Glomerular visceral epithelial cell (primary cell): Measurements from ENCODE around the gene TMEM132C.

Experiments
- DNase-seq: peaks from one replicate; pipeline ENCODE4 v3.0.0-alpha.2; 2016; ENCODE audit errors: extremely low spot score

TMEM132C gene

DNA sequence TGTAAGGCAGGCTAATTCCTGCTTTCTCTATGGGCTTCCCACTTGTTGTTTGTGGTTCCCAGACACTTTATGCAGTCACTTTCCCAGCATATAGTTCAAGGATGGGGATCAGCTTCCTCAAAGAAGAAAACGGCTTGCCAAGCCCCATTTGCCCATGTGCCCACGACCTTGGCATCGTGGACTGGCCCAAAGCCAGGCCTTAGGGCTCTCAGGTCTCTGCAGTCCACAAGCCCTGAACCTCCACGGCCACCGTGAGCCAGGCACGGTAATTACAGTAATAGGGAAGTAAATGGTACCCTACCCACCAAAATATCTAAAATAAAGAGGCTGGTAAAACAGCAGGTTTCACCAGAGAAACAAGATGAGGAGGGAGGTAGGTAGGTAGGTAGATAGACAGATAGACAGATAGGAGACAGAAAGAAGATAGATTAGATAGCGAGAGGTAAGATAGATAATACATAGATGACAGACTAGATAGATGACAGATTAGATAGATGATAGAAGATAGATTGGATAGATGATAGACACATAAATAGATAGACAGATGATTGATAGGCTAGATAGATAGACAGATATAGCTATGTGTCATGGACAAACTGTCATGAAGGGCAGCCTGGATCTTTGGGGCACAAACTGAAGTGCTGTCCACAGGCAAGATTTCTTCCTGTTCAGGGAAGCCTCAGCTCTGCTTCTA lies 393.7 kb downstream of the TMEM132C start:
- no peak for DNase-seq

DNA sequence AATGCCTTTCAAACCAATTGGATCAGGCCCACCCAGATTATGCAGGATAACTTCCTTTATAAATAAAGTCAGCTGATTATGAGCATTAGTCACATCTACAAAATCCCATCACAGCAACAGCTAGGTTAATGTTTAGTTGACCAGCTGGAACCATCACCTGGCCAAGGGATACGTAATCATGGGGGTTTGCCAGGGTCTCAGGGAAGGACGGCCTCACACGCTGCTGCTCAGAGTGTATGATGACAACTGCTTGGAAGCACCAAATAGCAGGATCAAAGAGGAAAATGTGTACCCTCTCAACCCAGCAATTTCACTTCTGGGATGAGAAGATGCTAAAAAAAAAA lies 394.2 kb downstream of the TMEM132C start:
- no peak for DNase-seq

DNA sequence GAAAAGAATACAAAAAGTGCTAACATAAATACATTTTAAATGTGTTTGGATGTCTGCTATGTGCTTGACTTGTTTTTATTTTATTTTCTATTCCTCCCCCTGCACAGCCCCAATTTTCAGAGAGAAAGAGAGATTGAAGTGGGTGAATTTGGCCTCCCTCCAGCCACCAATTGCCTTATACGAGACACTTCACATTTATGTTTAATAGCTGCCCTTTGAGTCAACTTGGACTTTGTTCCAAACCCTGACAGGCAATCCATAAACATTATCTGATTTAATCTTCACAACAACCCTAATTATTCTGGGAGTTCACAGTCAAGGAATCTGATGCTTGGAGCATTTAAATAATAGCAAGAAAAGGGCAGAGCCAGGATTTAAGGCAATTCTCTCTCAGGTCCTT lies 395.1 kb downstream of the TMEM132C start:
- no peak for DNase-seq

DNA sequence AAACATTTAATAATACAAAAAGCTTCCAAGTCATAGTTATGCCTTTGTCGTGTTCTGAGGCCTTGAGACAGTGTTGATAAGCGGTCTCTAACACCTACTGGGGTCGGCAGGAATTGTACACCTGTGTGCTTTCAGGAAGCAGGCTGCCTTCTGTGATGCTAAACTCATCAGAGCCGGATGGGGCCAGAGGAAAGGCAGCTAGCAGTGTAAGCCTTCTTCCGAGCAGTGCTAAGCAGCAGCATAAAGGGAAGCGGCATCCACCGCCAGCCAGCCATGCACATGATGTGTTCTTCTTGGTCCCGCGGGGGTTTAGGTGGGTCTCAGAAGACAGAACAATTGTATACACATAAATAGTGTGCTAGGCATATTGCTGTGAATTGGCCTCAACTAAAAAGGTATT lies 397.5 kb downstream of the TMEM132C start:
- DNase-seq, result no peak

DNA sequence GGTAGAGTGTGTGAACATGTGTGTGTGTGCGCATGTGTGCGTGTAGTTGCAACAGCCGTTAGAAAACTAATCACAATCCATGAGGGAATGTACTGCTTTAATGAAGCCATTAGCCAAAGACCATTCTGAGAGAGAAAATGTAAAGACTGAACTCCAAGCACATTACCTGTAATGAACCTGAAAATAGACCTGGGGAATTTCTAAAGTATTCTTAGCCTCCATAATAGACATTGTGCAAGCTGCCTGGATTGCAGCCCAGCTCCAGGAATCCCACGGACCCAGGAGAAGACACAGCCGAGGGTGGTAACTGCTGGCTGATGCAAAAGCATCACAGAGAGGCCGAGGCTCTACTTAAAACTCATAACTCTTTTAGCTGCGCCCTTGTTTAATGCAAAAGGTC lies 400.2 kb downstream of the TMEM132C start:
- DNase-seq, result no peak

DNA sequence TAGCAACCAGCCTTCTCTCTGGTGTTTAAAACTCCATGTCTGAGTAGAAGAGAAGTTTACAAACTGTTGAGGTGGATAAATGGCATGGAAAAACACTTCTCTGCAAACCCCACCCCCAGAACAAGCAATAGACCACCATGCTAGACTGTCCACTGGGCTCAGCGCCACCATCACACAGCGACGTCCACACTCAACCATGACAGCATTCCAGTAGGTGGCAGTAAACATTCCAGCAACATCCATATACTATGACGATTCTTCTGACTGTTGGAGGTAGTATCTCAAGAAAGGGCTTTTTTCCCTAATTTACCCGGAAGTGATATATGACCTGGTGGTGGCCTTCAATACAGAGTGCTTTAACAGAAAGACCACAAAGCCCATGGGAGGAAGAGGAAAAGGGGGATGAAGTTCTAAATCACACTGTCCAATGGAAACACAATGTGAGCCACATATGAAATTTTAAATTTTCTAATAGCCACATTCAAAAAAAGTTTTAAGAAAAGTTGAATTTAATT lies 404.6 kb downstream of the TMEM132C start:
- no peak for DNase-seq

DNA sequence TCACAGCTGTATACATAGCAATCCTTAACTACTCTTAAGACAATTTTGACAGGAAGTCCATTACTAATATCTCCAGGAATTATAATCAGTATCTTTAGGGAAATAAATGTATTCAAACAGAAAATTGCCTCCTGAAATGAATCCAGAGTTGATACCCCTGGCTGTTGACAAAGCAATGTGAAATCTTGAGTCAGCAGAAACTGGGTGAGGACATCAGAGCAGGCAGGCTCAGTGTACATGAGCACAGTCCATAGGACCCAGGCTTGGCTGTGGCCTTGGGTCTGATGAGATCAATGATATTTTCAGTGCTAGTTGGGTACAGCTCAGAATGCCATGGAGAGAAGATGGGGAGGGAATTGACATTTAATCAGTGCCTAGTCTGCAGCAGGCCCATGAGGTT lies 405.5 kb downstream of the TMEM132C start:
- no peak for DNase-seq

DNA sequence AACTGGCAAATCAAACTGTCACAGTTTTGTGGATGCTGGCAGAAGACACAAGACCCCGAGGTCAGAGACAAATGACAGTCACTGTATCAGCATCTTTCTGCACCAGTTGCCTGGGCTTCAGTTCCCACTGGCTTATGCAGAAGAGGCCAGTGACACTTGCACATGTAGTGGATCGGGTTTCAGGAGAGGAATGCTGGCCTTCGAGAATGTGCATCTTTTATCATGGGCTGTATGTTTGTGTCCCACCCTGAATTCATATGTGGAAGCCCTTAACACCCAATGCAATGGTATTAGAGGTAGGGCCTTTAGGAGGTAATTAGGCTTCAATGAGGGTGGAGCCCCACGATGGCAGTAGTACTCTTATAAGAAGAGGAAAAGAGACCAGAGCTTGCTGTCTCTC lies 405.9 kb downstream of the TMEM132C start:
- DNase-seq, result no peak

DNA sequence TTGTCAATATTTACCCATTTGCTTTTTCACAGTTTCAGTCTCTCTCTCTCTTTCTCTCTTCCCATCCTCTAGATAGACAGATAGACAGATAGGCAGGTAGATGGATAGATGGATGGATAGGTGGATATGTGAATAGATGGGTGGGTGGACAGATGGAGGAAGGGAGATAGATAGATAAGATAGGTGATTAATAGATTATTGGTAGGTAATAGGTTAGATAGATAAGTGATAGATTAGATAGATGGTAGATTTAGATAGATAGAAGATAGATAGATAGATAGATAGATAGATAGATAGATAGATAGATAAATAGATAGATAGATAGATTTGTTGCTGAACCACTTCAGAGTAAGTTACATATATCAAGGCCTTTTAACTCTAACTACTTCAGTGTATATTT lies 408.6 kb downstream of the TMEM132C start:
- no peak for DNase-seq

DNA sequence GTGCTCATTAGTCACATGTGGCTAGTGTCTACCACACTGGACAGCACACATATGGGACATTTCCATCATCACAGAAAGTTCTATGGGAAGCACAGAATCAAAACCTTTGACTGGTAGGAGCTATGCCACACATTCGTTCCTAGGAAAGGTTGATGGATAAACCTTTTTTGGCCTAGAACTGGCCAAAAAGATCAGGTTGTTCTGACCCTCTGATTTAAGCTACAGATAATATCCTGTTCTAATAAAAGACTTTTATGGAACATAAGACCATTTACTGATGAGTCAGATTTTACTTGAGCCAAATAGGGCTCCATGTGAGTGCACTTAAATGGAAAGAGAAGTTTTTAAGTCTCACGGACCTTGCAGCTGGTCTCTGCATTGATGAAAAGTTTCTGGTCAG lies 413.6 kb downstream of the TMEM132C start:
- DNase-seq, result no peak

DNA sequence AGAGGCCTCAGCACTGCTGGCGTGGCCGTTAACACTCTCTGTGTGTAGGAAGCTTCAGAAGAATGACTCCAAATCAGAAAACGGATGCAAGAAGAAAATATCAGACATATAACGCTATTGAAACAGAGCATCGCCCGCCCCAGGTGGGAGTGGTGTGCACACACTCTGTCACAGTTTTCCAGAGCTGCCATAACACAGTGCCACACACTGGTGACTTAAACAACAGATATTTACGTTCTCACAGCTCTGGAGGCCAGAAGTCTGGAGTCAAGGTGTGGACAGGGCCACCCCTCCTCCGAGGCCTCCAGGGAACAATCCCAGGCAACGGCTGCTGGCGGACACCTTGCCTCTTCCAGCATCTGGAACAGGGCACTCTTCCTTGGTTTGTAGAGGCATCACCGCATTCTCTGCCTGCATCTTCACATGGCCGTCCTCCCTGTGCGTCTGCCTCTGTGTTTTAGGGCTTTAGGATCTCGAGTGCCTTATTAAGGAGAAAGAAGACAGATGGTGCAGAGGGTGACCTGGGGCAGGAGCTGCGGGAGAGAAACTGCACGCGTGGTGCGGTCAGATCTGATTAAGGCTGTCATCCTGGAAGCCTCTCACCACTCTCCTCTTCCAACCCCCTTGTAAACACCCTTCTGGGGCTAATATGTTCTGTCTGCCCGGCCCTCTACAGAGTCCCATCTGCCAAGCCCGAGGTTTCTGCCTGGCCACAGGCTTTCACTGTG lies 415.7 kb downstream of the TMEM132C start:
- no peak for DNase-seq

DNA sequence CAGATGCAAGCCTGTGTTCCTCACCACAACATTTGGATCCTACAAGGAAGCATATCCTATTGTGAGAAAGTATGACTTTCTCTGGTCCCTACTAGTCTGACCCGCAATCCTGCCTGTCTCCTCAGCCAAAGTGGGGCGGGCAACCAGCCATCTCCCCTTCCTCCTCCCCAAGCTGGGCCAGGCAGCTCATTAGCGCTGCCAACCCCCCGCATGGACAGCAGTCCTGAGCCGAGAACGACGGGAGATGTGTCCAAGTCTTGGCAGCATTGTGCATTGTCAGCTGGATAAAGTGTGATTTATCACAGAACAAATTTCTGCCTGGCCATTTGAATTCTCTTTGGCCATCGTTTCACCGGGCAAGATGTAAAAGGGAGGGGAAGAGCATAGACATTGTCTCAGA lies 417.4 kb downstream of the TMEM132C start:
- DNase-seq, result no peak

DNA sequence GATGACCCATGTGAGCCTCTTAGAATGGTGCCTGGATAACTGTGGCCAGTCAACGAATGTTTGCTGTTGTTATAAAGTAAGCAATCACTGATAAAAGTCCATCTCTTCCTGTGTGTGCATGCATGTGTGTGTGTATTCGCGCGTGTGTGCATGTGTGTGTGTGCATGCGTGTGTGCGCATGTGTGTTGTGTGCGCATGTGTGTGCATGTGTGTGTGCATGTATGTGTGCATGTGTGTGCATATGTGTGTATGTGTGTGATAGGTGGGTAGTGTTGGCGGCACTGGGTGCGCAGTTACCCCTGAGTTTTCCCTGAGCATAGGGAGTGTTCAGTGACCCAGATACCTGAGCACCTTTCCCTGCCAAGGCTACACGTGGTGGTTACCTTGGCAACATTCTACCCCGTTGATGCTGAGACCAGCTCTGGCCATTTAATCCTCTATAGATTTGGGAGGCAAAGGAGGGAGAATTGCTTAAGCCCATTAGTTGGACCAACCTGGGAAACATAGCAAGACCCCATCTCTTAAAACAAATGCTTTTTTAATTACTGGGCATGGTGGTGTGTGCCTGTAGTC lies 419.0 kb downstream of the TMEM132C start:
- DNase-seq, result no peak

DNA sequence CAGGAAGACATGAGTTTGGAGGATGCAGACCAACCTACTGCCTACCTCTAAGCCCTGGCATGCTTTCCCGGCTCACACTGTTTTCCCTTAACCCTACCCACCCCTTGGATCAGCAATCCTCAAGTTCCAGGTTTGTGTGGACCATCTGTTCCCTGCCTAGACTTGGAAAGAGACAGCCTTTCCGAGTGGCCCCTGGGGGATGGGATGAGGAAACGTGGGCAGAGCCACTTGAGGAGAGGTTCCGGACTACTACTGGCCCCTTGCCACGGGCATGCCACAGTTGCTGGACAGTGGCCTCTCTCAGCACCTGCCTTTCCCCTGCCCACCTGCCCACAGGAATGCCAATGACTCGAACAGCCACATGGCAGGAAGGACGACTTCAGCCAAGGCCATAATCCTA lies 420.9 kb downstream of the TMEM132C start:
- DNase-seq, result no peak

DNA sequence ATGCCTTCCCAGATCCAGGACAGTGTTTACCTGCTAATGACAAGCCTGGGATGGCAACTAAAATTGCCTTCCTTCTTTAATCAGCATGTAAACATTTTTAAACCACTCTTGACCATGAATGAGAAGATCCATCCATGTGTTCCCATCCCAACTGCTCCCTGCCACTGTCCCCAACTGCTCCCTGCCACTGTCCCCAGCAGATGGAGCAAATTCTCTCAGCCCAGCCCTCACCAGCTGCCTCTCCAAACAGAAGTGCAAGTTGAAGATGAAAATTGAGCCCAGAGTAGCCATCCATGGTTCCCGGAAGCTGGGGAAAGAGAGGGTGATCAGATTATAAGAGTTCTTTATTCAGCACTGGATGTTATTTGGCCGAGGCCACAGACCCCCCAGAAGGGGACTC lies 423.7 kb downstream of the TMEM132C start:
- DNase-seq, result no peak

DNA sequence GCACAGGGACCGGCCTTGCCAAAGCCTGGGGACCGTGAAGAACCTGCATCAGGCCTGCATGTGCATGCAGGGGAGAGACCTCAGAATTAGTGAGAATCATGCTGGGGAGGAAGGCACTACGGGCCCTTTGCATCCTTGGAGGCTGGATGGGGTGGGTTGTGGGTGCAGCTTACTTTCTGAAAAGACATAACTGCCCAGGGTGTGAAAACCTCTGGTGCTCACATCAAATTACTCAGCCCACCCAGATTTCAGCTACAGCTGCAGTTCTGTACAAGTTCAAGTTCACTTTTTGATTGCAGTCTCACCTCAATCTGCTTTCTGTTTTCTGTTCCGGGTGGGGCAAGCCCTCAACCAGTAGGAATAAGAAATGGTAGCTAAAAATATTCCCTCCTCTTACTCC lies 426.1 kb downstream of the TMEM132C start:
- DNase-seq, result no peak

DNA sequence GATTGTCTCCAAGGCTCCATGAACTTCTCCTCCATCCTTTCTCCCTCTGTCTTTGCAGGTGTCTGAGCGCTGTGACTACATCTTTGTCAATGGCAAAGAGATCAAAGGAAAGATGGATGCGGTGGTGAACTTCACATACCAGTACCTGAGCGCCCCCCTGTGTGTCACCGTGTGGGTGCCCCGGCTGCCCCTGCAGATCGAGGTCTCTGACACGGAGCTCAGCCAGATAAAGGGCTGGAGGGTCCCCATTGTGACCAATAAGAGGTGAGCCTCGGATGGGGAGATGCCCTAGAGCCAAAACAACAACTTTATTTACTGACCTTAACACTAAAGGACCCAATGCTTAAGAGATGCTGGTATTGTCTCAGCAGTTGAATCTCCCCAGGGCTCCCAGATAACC lies 426.8 kb downstream of the TMEM132C start:
- no peak for DNase-seq

DNA sequence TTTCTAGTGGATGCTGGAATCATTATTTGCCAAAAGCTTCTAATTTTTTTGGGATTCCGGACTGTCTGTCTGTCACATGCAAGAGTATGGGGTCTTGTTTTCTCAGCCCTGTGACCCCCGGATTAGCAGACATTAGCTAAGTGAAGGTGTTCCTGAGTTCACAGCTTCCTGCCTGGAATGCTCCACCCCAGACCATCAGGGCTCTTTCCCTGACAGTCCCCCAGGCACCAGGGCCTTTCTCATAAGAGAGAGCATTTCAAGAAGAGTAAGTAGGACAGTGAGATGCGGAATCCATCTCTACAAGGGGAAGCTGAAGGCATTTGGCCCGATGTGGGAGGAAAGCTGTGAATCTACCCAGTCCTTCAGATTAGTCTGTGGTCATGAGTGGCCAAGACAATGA lies 427.5 kb downstream of the TMEM132C start:
- DNase-seq, result no peak

DNA sequence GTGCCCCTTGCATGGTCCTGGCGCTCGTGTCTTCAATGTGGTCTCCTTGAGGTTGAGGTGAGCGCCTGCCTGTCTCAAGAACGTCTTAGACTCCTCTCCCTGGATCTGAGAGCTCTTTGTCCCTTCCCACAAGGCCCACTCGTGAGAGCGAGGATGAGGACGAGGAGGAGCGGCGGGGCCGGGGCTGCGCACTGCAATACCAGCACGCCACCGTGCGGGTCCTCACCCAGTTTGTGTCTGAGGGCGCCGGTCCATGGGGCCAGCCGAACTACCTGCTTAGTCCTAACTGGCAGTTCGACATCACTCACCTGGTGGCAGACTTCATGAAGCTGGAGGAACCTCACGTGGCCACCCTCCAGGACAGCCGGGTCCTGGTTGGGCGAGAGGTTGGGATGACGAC lies 428.7 kb downstream of the TMEM132C start:
- DNase-seq, result no peak

DNA sequence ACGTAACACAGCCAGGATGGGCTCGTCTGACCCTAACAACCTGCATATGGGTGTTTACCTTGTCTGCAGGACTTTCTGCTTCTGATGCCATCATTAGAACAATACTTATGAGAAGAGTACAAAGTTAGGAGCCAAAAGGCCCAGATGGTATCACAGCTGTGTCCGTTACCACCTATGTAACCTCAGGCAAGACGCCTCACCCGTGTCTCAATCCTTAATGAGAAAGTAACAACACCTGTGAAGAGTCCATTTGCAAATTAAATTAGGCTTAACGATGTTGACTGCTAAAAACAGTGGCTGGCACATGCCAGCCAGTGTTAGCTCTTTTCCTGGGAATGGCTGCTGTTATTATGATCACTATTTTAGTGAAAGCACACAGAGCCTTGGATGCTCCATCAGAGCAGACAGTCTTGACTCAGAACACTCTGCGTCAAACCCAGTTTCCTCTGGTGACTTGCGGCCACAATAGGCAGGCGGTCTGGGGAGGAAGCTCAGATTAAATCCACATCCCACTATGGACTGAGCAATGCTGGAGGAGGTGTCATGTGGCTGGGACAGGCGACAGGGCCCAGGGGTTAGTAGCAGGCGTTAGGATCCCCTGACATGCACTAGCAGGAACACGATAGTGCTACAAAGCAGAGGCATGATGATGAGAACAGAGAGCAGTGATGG lies 431.5 kb downstream of the TMEM132C start:
- no peak for DNase-seq

DNA sequence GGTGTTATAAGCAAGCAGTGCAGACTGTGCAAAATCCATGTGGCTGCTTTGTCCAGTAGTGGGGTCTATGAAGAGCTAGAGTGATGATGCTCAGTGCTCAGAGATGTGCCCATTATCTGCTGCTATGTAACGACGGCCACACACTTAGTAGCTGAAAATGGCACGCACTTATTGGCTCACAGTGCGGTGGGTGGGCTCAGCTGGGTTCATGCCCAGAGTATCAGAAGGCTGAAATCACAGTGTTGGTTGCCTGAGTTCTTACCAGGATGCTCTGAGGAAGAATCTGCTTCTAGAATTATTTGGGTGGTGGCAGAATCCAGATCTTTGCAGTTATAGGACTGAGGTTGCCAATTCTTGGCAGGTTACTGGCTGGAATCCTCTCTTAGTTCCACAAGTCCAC lies 432.1 kb downstream of the TMEM132C start:
- no peak for DNase-seq

DNA sequence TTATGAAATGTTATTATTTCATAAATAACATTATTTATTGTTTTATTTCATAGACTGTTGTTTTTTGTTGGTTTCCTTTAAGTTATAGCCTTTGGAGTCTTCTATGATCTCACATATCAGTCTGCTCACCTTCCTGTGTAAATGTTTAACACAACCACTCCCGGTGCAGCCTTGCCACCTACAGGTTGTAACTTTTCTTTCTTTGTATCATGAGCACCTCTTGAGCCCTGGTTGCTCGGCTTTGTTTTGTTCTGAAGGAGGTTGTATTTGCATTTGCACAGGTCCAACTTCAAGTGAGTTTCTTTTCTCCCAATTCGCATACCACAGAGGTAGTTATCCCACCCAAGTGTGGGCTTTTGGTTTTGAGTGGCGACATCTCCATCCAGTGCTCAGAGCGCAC lies 435.4 kb downstream of the TMEM132C start:
- no peak for DNase-seq

DNA sequence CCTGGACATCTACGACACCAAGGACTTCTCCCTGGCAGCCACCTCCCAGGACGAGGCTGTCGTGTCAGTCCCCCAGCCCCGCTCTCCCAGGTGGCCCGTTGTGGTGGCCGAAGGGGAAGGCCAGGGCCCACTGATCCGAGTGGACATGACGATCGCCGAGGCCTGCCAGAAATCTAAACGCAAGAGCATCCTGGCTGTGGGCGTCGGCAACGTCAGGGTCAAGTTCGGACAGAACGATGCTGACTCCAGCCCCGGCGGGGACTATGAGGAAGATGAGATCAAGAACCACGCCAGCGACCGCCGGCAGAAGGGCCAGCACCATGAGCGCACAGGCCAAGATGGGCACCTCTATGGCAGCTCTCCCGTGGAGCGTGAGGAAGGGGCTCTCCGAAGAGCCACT lies 438.2 kb downstream of the TMEM132C start:
- DNase-seq, result no peak
